Fibroblast of the aortic adventitia (primary cell): ENCODE data around the gene DSC2. TPM values are rescaled to one million over a fixed set of nuclear protein-coding genes. Genes with fewer than 3 reads are reported as not detected.

ENCODE experiments used
- DNase-seq: peaks from one replicate; pipeline ENCODE4 v3.0.0-alpha.2; 2010; ENCODE audit warnings: low read depth
- H3K4me3 ChIP-seq: 2 replicates; pipeline ENCODE4 v1.5.1; 2011; ENCODE audit warnings: low read depth, mild to moderate bottlenecking, control low read depth, low read length, moderate library complexity
- CTCF ChIP-seq: IDR thresholded peaks from 2 replicates; pipeline ENCODE4 v1.5.1; 2011; ENCODE audit warnings: mild to moderate bottlenecking, low read length, control low read depth, inconsistent platforms; ENCODE audit not compliant: insufficient read depth
- total RNA-seq: library from RNA; depleted of rRNA; stranded (reverse); fragments of >200 nt; gene quantifications from 2 replicates; pipeline ENCODE4 v1.2.3, GENCODE V29; 2012; ENCODE audit warnings: low replicate concordance

DSC2 gene
- total RNA-seq, 1 donor, result not detected

DNA sequence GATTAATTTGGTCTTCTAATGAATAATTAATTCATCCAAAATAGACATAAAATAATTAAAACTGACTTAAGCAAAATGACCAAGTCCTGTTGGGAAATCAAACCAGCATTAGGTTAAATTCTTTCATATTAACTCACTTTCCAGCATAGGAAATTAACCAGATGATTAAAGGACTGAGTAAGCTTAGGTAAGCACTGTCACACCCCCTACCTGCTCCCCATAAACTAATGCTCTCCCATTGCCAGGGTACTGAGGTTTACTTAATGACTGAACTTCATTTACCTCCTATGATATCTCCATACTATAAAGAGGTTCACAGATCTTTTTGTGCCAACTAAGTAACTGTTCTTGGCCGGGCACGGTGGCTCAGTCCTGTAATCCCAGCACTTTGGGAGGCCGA is 13.7 kb downstream of the DSC2 start:
- TF ChIP-seq CTCF, result no peak
- no peak for DNase-seq
- no peak overlapping the region for H3K4me3 ChIP-seq

GRCh38 chr18:31079973-31080372 is 22.2 kb downstream of the DSC2 start:
- DNase-seq, result no peak
- H3K4me3 ChIP-seq, result no peak overlapping the region
- TF ChIP-seq CTCF, result no peak

GRCh38 chr18:31077878-31078277 is 24.3 kb downstream of the DSC2 start:
- TF ChIP-seq CTCF, result no peak
- no peak for DNase-seq

GRCh38 chr18:31072175-31072574 is 30.0 kb downstream of the DSC2 start:
- TF ChIP-seq CTCF, result no peak

More at GRCh38 chr18:31077878-31078277, 24.3 kb downstream of the DSC2 start:
- no peak overlapping the region for H3K4me3 ChIP-seq

DNA sequence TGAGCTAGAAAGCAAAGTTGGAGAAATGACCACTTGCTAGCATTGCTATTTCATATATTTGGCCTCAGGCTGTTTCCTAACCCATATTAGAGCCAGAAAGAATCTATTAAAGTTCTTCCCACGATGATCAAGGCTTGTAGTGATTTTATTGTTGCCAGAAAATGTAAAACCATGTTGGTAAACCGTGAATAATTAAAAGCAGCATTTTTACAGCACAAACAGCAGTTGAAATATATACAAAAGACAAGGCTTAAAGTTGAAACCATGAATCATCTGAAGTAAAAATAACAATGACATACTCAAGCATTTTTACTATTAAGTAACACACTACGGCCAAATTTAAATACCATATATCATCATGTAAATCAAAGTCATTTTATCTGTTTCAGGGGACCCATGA is 32.0 kb downstream of the DSC2 start:
- TF ChIP-seq CTCF, result no peak
- no peak overlapping the region for H3K4me3 ChIP-seq
- no peak for DNase-seq

More at GRCh38 chr18:31072175-31072574, 30.0 kb downstream of the DSC2 start:
- no peak overlapping the region for H3K4me3 ChIP-seq
- DNase-seq, result no peak

DNA sequence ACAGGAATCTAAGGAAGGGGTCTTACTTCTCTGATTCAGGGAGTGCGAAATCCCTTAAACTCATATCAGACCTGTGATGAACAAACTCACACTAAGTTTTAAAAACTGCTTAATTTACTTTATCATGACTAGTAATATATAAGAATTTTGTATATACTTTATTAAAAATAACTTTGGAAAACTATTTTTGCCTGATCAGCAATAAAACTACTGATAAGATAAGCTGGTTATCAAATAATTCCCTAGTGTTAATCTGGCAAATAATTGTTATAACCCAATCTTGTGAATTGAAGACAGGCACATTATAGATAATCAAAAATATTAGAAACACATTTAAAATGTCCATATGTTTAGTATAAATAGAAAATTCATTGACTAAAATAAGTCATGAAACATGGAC is 36.0 kb downstream of the DSC2 start:
- H3K4me3 ChIP-seq, result no peak overlapping the region
- TF ChIP-seq CTCF, result no peak
- no peak for DNase-seq

DNA sequence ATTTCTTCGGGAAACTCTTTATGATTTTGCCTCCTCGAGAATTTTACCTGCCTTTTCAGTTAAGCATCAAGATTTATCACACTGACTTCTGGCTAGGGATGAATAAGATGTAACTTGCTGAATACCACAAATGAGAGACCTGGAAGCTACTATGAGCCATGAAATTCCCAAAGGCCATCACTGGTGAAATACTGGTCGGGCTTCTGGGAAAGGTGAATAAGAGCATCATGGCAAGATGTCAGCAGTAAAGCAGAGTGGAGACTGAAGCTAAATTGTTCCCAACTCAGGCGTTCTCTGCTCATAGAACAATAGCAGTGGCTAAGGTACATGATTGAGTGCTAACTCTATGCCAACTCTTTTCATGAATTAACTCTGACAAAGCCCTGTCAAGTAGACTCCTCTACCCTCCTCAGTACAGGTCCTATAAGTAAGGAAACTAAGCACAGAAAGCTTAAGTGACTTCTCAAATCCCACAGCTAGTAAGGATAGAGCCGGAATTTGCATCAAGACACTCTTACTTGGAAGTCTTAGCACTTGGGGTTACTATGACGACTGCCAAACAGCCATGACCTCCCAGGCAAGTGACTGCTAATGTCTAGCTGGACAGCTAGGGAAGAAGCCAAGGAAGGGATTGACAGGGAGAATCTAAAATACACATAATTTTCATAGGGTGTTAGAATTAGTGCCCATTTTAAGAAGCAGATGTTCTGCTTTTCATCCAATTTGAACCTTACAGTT is 37.0 kb downstream of the DSC2 start:
- DNase-seq, result no peak
- TF ChIP-seq CTCF, result no peak
- H3K4me3 ChIP-seq, result no peak overlapping the region
